ENCODE results near the gene PKDCC.

DNA sequence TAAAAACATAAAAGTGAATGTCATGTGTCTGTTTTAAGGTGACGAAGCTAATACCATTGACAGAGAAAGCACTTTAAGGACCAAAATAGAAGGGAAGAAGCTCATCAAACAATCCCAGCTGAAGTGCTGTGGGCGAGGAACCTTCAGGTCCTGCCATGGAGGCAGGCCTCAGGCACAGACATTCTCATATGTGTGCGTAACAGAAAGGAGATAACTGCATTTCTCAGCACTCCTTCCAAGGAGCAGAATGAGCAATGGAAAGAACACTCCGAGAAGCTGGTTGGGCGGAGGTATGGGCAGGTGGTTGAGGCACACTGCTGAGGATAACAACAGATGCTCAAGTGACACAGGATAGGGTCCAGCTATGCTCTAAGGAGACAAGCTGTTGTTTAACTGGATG, 42.4 kb downstream of the PKDCC start:
- TF ChIP-seq POLR2A (IDR thresholded peaks at IDR 0.05; ENCODE audit: low read depth, low read length) (no peak), TAF1 (IDR thresholded peaks at IDR 0.05; ENCODE audit: low read depth, low read length) (no peak), POLR2AphosphoS5 (IDR thresholded peaks at IDR 0.05; ENCODE audit: low read depth, low read length) (no peak), POU2F2 (IDR thresholded peaks at IDR 0.05; ENCODE audit: low read depth, low read length) (no peak), PAX5 (IDR thresholded peaks at IDR 0.05; ENCODE audit: insufficient read depth, low read length, severe bottlenecking) (no peak), SPI1 (IDR thresholded peaks at IDR 0.05; ENCODE audit: low read depth, low read length) (no peak)
